ENCODE measurements around the gene TNS1. TPM values are rescaled to one million over a fixed set of nuclear protein-coding genes. Genes with fewer than 3 reads are reported as not detected.

The TNS1 gene
- total RNA-seq, 2 donors from 2014 or later: 1,836 to 2,296 TPM

DNA sequence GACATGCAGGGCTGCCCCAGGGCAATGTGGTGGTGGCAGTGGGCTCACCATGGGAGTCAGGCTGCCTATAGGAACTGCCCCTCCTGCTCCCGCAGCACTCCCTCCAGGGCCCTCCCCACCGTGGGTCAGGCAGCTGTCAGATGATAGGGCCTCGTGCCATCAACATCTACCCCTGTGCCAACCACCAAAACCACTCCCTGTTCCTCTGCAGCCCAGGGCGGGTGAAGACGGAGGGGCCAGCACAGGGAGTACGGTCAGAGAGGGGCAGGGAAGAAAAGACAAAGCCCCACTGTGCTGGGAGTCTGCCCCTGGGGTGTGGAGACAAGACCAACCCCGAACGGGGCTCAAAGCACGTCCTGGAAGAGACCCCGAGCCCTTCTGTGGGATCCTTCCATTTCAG is 97.4 kb downstream of the TNS1 start:
- peaks cover 82 to 98% of the 10 kb centered on the region in 2 donors for H3K4me1 ChIP-seq (ENCODE audit: control insufficient read depth in 1 of 2, low read depth in 2 of 2)
- no peaks in the 10 kb centered on the region for H3K27me3 ChIP-seq (replicated peaks; ENCODE audit: insufficient read depth)
- peaks cover 16% of the 10 kb centered on the region for H3K36me3 ChIP-seq
- no peak overlapping the region for H3K4me3 ChIP-seq
- no peaks in the 10 kb centered on the region for H3K9me3 ChIP-seq
- ATAC-seq (ENCODE audit: insufficient number of reproducible peaks, low FRiP score, low read depth): no peak
- TF ChIP-seq, protein P1, sequence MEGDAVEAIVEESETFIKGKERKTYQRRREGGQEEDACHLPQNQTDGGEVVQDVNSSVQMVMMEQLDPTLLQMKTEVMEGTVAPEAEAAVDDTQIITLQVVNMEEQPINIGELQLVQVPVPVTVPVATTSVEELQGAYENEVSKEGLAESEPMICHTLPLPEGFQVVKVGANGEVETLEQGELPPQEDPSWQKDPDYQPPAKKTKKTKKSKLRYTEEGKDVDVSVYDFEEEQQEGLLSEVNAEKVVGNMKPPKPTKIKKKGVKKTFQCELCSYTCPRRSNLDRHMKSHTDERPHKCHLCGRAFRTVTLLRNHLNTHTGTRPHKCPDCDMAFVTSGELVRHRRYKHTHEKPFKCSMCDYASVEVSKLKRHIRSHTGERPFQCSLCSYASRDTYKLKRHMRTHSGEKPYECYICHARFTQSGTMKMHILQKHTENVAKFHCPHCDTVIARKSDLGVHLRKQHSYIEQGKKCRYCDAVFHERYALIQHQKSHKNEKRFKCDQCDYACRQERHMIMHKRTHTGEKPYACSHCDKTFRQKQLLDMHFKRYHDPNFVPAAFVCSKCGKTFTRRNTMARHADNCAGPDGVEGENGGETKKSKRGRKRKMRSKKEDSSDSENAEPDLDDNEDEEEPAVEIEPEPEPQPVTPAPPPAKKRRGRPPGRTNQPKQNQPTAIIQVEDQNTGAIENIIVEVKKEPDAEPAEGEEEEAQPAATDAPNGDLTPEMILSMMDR (IDR thresholded peaks at IDR 0.05): no peak
- peak overlapping the region; percentile 96 to 100 for H3K27ac ChIP-seq
- DNase-seq (ENCODE audit: low spot score): no peak

DNA sequence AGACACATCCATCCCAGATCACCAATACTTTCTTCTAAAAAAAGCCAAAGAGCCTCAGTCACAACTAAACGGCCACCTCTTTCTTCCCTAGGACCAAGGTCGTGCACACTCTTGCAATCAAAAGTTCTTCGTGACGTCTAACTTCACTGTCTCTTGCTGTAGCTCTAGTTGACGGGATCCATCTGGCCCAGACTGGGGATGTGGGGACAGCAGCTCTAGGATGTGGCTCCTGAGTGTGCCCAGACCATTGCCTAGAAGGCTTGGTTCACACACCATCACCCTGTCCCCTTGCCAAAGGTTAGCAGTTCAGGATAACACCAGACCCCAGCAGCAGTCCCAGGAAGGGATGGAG is 98.2 kb downstream of the TNS1 start:
- peaks cover 78 to 98% of the 10 kb centered on the region in 2 donors for H3K4me1 ChIP-seq (ENCODE audit: control insufficient read depth in 1 of 2, low read depth in 2 of 2)
- H3K27ac ChIP-seq: peak overlapping the region; percentile 96 to 100
- no peak for ATAC-seq (ENCODE audit: insufficient number of reproducible peaks, low FRiP score, low read depth)
- no peaks in the 10 kb centered on the region for H3K9me3 ChIP-seq
- no peak for DNase-seq (ENCODE audit: low spot score)
- peaks cover 19% of the 10 kb centered on the region for H3K36me3 ChIP-seq
- no peaks in the 10 kb centered on the region for H3K27me3 ChIP-seq (replicated peaks; ENCODE audit: insufficient read depth)
- TF ChIP-seq, protein P1 (IDR thresholded peaks at IDR 0.05): no peak
- H3K4me3 ChIP-seq: peak overlapping the region; percentile 11

DNA sequence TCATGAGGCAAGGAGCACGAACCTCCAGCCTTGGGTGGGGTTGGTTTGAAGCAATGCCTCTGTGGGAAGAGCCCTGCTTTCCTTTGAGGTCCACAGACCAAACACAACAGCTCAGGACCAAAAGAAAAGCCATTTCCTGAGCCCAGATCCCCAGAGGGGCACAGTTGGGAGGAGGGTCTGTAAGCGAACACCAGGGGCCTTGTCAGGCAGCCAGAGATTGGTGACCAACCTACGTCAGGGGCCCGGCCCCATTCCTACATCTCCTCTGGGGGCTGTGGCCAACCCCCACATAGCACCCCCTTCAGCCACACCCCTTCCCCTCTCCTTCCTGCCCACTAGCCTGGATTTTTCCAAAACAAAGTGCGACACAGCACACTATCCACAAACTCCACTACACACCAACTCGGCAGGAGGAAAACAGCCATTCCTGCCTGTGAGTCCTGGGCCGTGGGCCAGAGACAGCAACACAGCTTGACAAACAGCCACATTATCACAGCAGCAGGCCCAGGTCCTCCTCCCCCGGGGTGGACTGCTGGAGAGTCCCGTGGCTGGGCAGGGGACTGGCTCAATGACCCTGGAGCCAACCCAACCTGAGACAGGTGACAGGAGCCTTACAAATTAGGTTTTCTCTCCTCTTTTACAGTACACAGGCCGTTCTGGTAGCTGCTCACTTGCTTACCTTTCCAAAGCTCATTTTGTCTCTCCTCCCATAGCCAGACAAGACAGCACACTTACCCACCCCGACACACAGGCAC is 98.8 kb downstream of the TNS1 start:
- H3K27ac ChIP-seq: peak overlapping the region; percentile 96 to 100
- H3K4me3 ChIP-seq: peak overlapping the region; percentile 59
- peaks cover 19% of the 10 kb centered on the region for H3K36me3 ChIP-seq
- no peaks in the 10 kb centered on the region for H3K9me3 ChIP-seq
- DNase-seq (ENCODE audit: low spot score): no peak
- no peaks in the 10 kb centered on the region for H3K27me3 ChIP-seq (replicated peaks; ENCODE audit: insufficient read depth)
- H3K4me1 ChIP-seq (ENCODE audit: control insufficient read depth in 1 of 2, low read depth in 2 of 2): peaks cover 76 to 98% of the 10 kb centered on the region in 2 donors
- peak; percentile 16 for ATAC-seq (ENCODE audit: insufficient number of reproducible peaks, low FRiP score, low read depth)
- TF ChIP-seq, protein P1 (IDR thresholded peaks at IDR 0.05): no peak

DNA sequence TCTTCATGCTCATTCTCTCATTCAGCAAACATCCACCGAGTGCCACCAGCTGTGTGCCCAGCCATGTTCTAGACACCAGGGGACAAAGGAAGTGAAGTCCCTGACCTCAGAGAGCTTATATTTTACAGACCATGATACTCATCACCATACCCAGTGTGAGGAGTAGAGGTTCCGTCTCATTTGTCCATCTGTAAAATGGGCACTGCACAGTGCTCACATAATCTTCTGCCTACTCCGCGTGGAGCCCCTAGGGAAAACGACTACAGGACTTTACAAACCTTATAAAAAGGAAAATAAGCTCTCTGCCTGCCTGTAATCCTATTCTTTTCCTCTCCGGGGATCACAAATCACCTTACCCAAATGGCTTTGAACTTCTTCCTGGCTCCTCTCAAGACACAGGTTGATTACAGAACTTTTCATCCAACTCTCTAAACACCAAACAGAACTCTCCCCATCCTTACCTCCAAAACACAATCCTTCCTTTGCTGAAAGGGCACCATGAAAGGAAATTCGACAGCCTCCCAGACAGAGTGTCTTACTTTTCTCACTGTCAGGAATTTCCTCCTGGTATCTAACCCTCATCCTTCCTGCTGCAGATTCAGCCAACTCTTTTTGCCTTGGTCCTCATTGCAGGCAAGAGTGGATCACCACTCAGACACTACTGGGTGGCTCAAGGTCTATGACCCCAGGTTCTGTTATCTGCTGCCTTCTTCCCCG is 99.5 kb downstream of the TNS1 start:
- Histone ChIP-seq H3K36me3 (peaks cover 19% of the 10 kb centered on the region), H3K4me3 (peak overlapping the region; percentile 59), H3K27ac (peak overlapping the region; percentile 96 to 100), H3K4me1 (ENCODE audit: control insufficient read depth in 1 of 2, low read depth in 2 of 2) (peaks cover 76 to 100% of the 10 kb centered on the region in 2 donors), H3K27me3 (replicated peaks; ENCODE audit: insufficient read depth) (no peaks in the 10 kb centered on the region), H3K9me3 (no peaks in the 10 kb centered on the region)
- TF ChIP-seq, protein P1 (IDR thresholded peaks at IDR 0.05): no peak
- no peak for ATAC-seq (ENCODE audit: insufficient number of reproducible peaks, low FRiP score, low read depth)
- DNase-seq (ENCODE audit: low spot score): no peak

DNA sequence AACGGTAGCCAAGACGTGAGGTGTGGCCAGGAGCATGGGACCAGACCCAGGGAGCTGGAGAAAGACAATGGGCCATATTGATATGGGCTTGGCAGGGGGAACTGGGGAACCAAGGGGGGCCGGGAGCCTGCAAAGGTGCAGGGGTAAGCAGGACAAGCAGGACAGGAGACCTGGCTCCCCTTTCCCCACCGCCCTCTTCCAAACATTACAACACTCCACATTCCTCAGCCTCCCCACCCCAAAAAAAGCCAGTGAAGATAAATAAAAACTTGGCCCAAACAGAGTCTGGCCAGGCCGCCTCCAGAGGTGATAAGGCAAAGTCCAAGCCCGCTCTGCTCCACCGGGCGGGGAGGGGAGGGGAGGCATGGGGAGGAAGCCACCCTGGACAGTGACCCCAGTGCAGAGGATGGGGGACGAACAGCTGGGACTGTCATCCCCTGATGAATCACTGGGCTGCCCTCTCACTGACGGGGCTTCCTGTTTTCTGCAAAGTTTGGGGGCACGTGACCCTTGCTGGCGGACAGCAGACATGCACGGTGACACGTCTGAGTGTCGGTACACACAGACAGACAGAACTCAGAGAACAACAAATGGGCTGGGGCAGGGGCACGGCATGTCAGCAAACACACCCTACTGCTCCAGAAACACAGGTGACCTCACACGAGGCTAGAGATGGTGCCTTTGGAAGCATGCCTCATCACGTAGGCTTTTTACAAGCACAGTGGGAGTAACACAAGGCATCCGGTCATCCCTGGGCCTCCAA is 100.2 kb downstream of the TNS1 start:
- Histone ChIP-seq H3K4me3 (peak overlapping the region; percentile 59), H3K36me3 (peaks cover 24% of the 10 kb centered on the region), H3K9me3 (no peaks in the 10 kb centered on the region), H3K4me1 (ENCODE audit: control insufficient read depth in 1 of 2, low read depth in 2 of 2) (peaks cover 81 to 100% of the 10 kb centered on the region in 2 donors), H3K27ac (peak overlapping the region; percentile 96 to 100), H3K27me3 (replicated peaks; ENCODE audit: insufficient read depth) (no peaks in the 10 kb centered on the region)
- TF ChIP-seq, protein P1 (IDR thresholded peaks at IDR 0.05): no peak
- ATAC-seq (ENCODE audit: insufficient number of reproducible peaks, low FRiP score, low read depth) (peak; percentile 7), DNase-seq (ENCODE audit: low spot score) (peak; percentile 71)
